T-cell (primary cell): ENCODE data around the gene PDCD6IP. TPM values are rescaled to one million over a fixed set of nuclear protein-coding genes. Genes with fewer than 3 reads are reported as not detected.

Experiments used
- ATAC-seq, 4 experiments: fragments of 200-7000 bp in 3 of 4; fragments of 150-1000 bp in 1 of 4; cut with Tn5 transposase; replicated peaks in 1 of 4; 1 replicate in 3 of 4; 2 replicates in 1 of 4; pipeline ENCODE4 v1.10.0; 2021; ENCODE audit warnings: moderate library complexity in 3 of 4, mild to moderate bottlenecking in 2 of 4, moderate number of reproducible peaks in 1 of 4
- CTCF ChIA-PET, 2 donors: fragments of 300-600 bp; sonication (Branson Sonifier 250); formaldehyde crosslinking; loops; one replicate each; lab custom pipeline; 2022; ENCODE audit warnings: antibody characterized with exemption in 2 of 2; lab: Charles Lee
- POLR2A ChIA-PET, 2 donors: fragments of 300-600 bp; sonication (Branson Sonifier 250); formaldehyde crosslinking; loops; one replicate each; lab custom pipeline; 2022; ENCODE audit warnings: antibody characterized with exemption in 2 of 2; lab: Charles Lee
- DNase-seq, 35 experiments: peaks; one replicate each; pipeline versions ENCODE4 v3.0.0 to v3.0.0-alpha.2; 2013 to 2023
- H3K27ac ChIP-seq: one replicate; pipeline ENCODE4 v1.5.1; 2013; ENCODE audit warnings: low read length
- H3K27me3 ChIP-seq, 2 experiments: replicated peaks in 1 of 2; 1 replicate in 1 of 2; 2 replicates in 1 of 2; pipeline versions ENCODE4 v1.6.1 to v1.7.0; 2013; ENCODE audit warnings: low read length in 1 of 2, mixed read lengths in 1 of 2; ENCODE audit not compliant: control insufficient read depth in 2 of 2, insufficient read depth in 2 of 2; ENCODE audit errors: extremely low read depth in 1 of 2
- H3K36me3 ChIP-seq, 2 donors: 1 replicate in 1 of 2; 2 replicates in 1 of 2; pipeline versions ENCODE4 v1.6.1 to v1.7.0; 2013; ENCODE audit warnings: low read length in 1 of 2; ENCODE audit not compliant: control insufficient read depth in 2 of 2, insufficient read depth in 1 of 2; ENCODE audit errors: extremely low read depth in 1 of 2
- H3K4me1 ChIP-seq, 2 experiments: 1 replicate in 1 of 2; 2 replicates in 1 of 2; pipeline versions ENCODE4 v1.6.1 to v1.7.0; 2013; ENCODE audit warnings: low read length in 2 of 2, mixed read lengths in 1 of 2; ENCODE audit not compliant: insufficient read depth in 2 of 2, control insufficient read depth in 1 of 2; ENCODE audit errors: extremely low read depth in 1 of 2
- H3K4me3 ChIP-seq, 2 donors: 1 replicate in 1 of 2; 2 replicates in 1 of 2; pipeline versions ENCODE4 v1.5.1 to v1.7.0; 2013; ENCODE audit warnings: mild to moderate bottlenecking in 2 of 2, low read length in 1 of 2, moderate library complexity in 1 of 2; ENCODE audit not compliant: control insufficient read depth in 1 of 2; ENCODE audit errors: extremely low read depth in 1 of 2
- H3K9me3 ChIP-seq: 2 replicates; pipeline ENCODE4 v1.7.0; 2013
- H3K27ac Mint-ChIP-seq, 2 donors: one replicate each; pipeline ENCODE4 v1.8.0; 2020 to 2021; ENCODE audit warnings: mild to moderate bottlenecking in 2 of 2, mixed read lengths in 2 of 2
- H3K27me3 Mint-ChIP-seq, 2 donors: one replicate each; pipeline ENCODE4 v1.8.0; 2021 to 2022; ENCODE audit warnings: mixed read lengths in 2 of 2
- H3K36me3 Mint-ChIP-seq: one replicate; pipeline ENCODE4 v1.8.0; 2021; ENCODE audit warnings: mixed read lengths
- H3K4me1 Mint-ChIP-seq, 3 donors: one replicate each; pipeline ENCODE4 v1.8.0; 2020 to 2022; ENCODE audit warnings: mixed read lengths in 3 of 3, mild to moderate bottlenecking in 1 of 3
- H3K4me3 Mint-ChIP-seq, 3 donors: one replicate each; pipeline ENCODE4 v1.8.0; 2020 to 2022; ENCODE audit warnings: mild to moderate bottlenecking in 3 of 3, mixed read lengths in 3 of 3, moderate library complexity in 3 of 3
- H3K9me3 Mint-ChIP-seq, 3 donors: one replicate each; pipeline ENCODE4 v1.8.0; 2020 to 2022; ENCODE audit warnings: mixed read lengths in 3 of 3
- WGBS: methylation state at CpG from one replicate; pipeline ENCODE4 v1.1.5; 2013; ENCODE audit warnings: missing lambda C conversion rate; ENCODE audit not compliant: insufficient coverage; 5-methylcytosine and 5-hydroxymethylcytosine counted together
- total RNA-seq, 35 experiments: library from RNA in 6 of 35; stranded (reverse) in 6 of 35; fragments of 120-200 nt in 1 of 35; gene quantifications; one replicate each; pipeline versions ENCODE4 v1.2.1 to v1.2.4 and lab custom pipeline; 2013 to 2026

Gene PDCD6IP
- total RNA-seq, 5 donors from 2014 or later (not counting 1 experiment from before 2014, with no cell fraction given), result 139 to 216 (median 189) TPM

DNA sequence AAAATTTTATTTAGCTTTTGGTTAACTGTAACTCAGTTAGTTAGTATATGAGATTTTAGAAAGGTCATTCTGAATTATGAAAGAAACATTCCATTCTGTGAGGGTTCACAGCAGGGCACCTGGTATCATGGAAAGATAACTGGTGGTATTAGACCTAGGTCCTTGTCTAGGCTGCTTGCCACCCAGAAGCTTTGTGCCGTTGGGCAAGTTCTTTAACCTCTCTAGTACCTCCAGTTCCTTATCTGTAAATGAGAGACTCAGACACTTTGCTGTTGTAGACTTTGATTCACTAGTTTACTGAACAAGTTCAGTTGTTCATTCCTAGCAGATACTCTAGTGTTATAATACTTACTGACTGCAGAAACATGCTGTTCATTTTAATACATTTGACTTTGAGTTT lies 25.4 kb downstream of the PDCD6IP start:
- peaks cover 60% of the 10 kb centered on the region for H3K36me3 Mint-ChIP-seq

DNA sequence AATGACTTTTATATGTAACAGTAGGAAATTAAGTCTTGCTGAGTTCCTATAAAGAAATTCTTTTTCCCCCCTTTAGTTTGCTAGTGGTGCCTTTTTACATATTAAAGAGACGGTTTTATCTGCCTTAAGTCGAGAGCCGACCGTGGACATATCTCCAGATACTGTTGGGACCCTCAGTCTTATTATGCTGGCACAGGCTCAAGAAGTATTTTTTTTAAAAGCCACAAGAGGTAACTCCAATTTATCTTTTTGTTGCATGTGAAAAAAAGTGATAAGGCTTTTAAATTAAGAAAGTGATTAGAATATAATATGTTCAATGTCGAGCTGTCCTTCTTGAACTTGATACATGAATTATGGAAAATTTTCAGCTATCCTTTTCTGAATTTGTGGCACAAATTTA lies 26.7 kb downstream of the PDCD6IP start:
- H3K27me3 ChIP-seq, result no peaks in the 10 kb centered on the region
- ChIA-PET POLR2A (interaction anchor here in 1 of 2 donors (0.6 kb wide), 1 partner anchor 644 kb away, joined by 3 read pairs; no protein-coding TSS in a partner anchor), CTCF (interaction anchor here in 1 of 2 donors (0.6 kb wide), 1 partner anchor 38 kb away, joined by 3 read pairs; no protein-coding TSS in a partner anchor)
- no peak overlapping the region for H3K27ac Mint-ChIP-seq
- WGBS, result 100% methylated on average over 2 of the region's 5 CpGs
- H3K4me1 ChIP-seq, result no peaks in the 10 kb centered on the region
- H3K36me3 Mint-ChIP-seq, result peaks cover 57% of the 10 kb centered on the region
- ATAC-seq (no peak), DNase-seq (no peak)
- H3K27me3 Mint-ChIP-seq, result no peaks in the 10 kb centered on the region
- H3K4me1 Mint-ChIP-seq, result peaks cover 0 to 15% (median 5%) of the 10 kb centered on the region in 3 donors
- H3K36me3 ChIP-seq, result peaks cover 3 to 52% of the 10 kb centered on the region in 2 donors
- no peak overlapping the region for H3K4me3 ChIP-seq
- no peak overlapping the region for H3K27ac ChIP-seq
- no peak overlapping the region for H3K4me3 Mint-ChIP-seq
- no peaks in the 10 kb centered on the region for H3K9me3 Mint-ChIP-seq
- no peaks in the 10 kb centered on the region for H3K9me3 ChIP-seq

More for the DNA sequence above, 25.4 kb downstream of the PDCD6IP start:
- Mint-ChIP-seq H3K4me3 (no peak overlapping the region), H3K4me1 (peaks cover 2 to 15% (median 6%) of the 10 kb centered on the region in 3 donors), H3K27ac (no peak overlapping the region), H3K9me3 (no peaks in the 10 kb centered on the region), H3K27me3 (no peaks in the 10 kb centered on the region)
- Histone ChIP-seq H3K4me3 (no peak overlapping the region), H3K36me3 (peaks cover 3 to 52% of the 10 kb centered on the region in 2 donors), H3K9me3 (no peaks in the 10 kb centered on the region), H3K27ac (no peak overlapping the region), H3K4me1 (no peaks in the 10 kb centered on the region), H3K27me3 (no peaks in the 10 kb centered on the region)
- DNase-seq (no peak), ATAC-seq (no peak)
- ChIA-PET POLR2A (no interaction called here), CTCF (no interaction called here)
- no CpG with 5 or more reads among the region's 1 CpG for WGBS

GRCh38 chr3:33826206-33826605 lies 27.8 kb downstream of the PDCD6IP start:
- H3K4me1 Mint-ChIP-seq, result peaks cover 7 to 16% (median 12%) of the 10 kb centered on the region in 3 donors
- Histone ChIP-seq H3K36me3 (peaks cover 3 to 42% of the 10 kb centered on the region in 2 donors), H3K27ac (no peak overlapping the region), H3K9me3 (no peaks in the 10 kb centered on the region), H3K27me3 (no peaks in the 10 kb centered on the region), H3K4me3 (no peak overlapping the region), H3K4me1 (no peaks in the 10 kb centered on the region)
- WGBS, result no CpG with 5 or more reads among the region's 1 CpG
- H3K27ac Mint-ChIP-seq, result no peak overlapping the region
- H3K4me3 Mint-ChIP-seq, result no peak overlapping the region
- H3K9me3 Mint-ChIP-seq, result no peaks in the 10 kb centered on the region
- no peaks in the 10 kb centered on the region for H3K27me3 Mint-ChIP-seq
- DNase-seq (no peak), ATAC-seq (no peak)
- CTCF ChIA-PET, result no interaction called here
- H3K36me3 Mint-ChIP-seq, result peaks cover 63% of the 10 kb centered on the region
- POLR2A ChIA-PET, result no interaction called here

GRCh38 chr3:33826688-33827087 lies 28.3 kb downstream of the PDCD6IP start:
- no peak overlapping the region for H3K27ac Mint-ChIP-seq

DNA sequence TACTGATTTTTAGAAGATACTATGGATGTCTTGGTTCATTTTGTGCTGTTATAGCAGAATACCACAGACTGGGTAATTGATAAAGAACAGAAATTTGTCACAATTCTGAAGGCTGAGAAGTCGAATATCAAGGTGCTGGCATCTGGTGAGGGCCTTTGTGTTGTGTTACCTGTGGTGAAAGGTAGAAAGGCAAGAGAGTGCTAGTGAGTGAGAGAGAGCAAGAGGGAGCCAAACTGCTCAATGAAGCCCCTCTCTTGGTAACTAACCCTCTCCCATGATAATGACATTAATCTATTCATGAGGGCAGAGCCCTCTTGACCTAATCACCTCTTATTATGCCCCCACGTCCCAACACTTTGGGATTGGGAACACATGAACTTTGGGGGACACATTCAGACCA lies 31.3 kb downstream of the PDCD6IP start:
- no peak overlapping the region for H3K4me3 Mint-ChIP-seq
- H3K9me3 Mint-ChIP-seq, result no peaks in the 10 kb centered on the region
- no peaks in the 10 kb centered on the region for H3K9me3 ChIP-seq
- WGBS, result 80% methylated on average over 1 of the region's 2 CpGs
- peaks cover 0 to 3% of the 10 kb centered on the region in 2 experiments for H3K4me1 ChIP-seq
- no peaks in the 10 kb centered on the region for H3K27me3 Mint-ChIP-seq
- POLR2A ChIA-PET, result no interaction called here
- no peaks in the 10 kb centered on the region for H3K27me3 ChIP-seq
- peaks cover 28 to 38% (median 29%) of the 10 kb centered on the region in 3 donors for H3K4me1 Mint-ChIP-seq
- H3K27ac ChIP-seq, result no peak overlapping the region
- ATAC-seq (no peak), DNase-seq (no peak)
- H3K27ac Mint-ChIP-seq, result no peak overlapping the region
- H3K36me3 Mint-ChIP-seq, result peaks cover 69% of the 10 kb centered on the region
- peaks cover 0 to 21% of the 10 kb centered on the region in 2 donors for H3K36me3 ChIP-seq
- H3K4me3 ChIP-seq, result no peak overlapping the region
- CTCF ChIA-PET, result no interaction called here

More at GRCh38 chr3:33826688-33827087, 28.3 kb downstream of the PDCD6IP start:
- no peaks in the 10 kb centered on the region for H3K9me3 Mint-ChIP-seq
- H3K4me3 Mint-ChIP-seq, result no peak overlapping the region
- H3K36me3 Mint-ChIP-seq, result peaks cover 63% of the 10 kb centered on the region
- no peak overlapping the region for H3K4me3 ChIP-seq
- H3K4me1 Mint-ChIP-seq, result peaks cover 10 to 17% (median 13%) of the 10 kb centered on the region in 3 donors
- DNase-seq (no peak), ATAC-seq (no peak)
- no peaks in the 10 kb centered on the region for H3K27me3 ChIP-seq
- H3K27ac ChIP-seq, result no peak overlapping the region
- POLR2A ChIA-PET, result interaction anchor here in 1 of 2 donors (0.6 kb wide), 1 partner anchor 373 kb away, joined by 3 read pairs; no protein-coding TSS in a partner anchor
- no peaks in the 10 kb centered on the region for H3K9me3 ChIP-seq
- no peaks in the 10 kb centered on the region for H3K4me1 ChIP-seq
- H3K36me3 ChIP-seq, result peaks cover 3 to 41% of the 10 kb centered on the region in 2 donors
- no CpG with 5 or more reads among the region's 1 CpG for WGBS
- CTCF ChIA-PET, result no interaction called here
- H3K27me3 Mint-ChIP-seq, result no peaks in the 10 kb centered on the region

- H3K4me3 ChIP-seq, result no peak overlapping the region
- DNase-seq (no peak), ATAC-seq (no peak)
- H3K4me1 ChIP-seq, result peaks cover 0 to 3% of the 10 kb centered on the region in 2 experiments
- no peaks in the 10 kb centered on the region for H3K9me3 ChIP-seq
- no peaks in the 10 kb centered on the region for H3K9me3 Mint-ChIP-seq
- peaks cover 70% of the 10 kb centered on the region for H3K36me3 Mint-ChIP-seq
- peaks cover 29 to 30% (median 29%) of the 10 kb centered on the region in 3 donors for H3K4me1 Mint-ChIP-seq
- H3K27ac ChIP-seq, result no peak overlapping the region
- H3K27ac Mint-ChIP-seq, result no peak overlapping the region
- ChIA-PET POLR2A (no interaction called here), CTCF (no interaction called here)
- no peaks in the 10 kb centered on the region for H3K27me3 Mint-ChIP-seq
- H3K36me3 ChIP-seq, result peaks cover 0 to 22% of the 10 kb centered on the region in 2 donors
- no peaks in the 10 kb centered on the region for H3K27me3 ChIP-seq
- H3K4me3 Mint-ChIP-seq, result no peak overlapping the region
These were observed 32.6 kb downstream of the PDCD6IP start for GRCh38 chr3:33831053-33831452.
